Kidney glomerular epithelial cell (primary cell): Measurements from ENCODE around the gene RHOD.

ENCODE experiments used
- DNase-seq: peaks from one replicate; lab custom pipeline; 2025; lab: John Stamatoyannopoulos, UW

The RHOD gene

GRCh38 chr11:67056267-67057204 is at the start of gene RHOD:
TSS of gene RHOD (plus strand) at chr11:67056847. CDS start at chr11:67056903, 56 bp downstream.
- no peak for DNase-seq

GRCh38 chr11:67007126-67007525 is 49.5 kb upstream of the RHOD start:
- no peak for DNase-seq

- DNase-seq = no peak
Measured at GRCh38 chr11:67010296-67010905, 46.2 kb upstream of the RHOD start.

- no peak for DNase-seq
Measured at GRCh38 chr11:67013511-67014045, 43.1 kb upstream of the RHOD start.

GRCh38 chr11:67014343-67014742 is 42.3 kb upstream of the RHOD start:
- DNase-seq = no peak

- DNase-seq = no peak
Measured at GRCh38 chr11:67015048-67015447, 41.6 kb upstream of the RHOD start.

- no peak for DNase-seq
Measured at GRCh38 chr11:67016550-67016949, 40.1 kb upstream of the RHOD start.

GRCh38 chr11:67020949-67021348 is 35.7 kb upstream of the RHOD start:
- DNase-seq = no peak

GRCh38 chr11:67022341-67022933 is 34.2 kb upstream of the RHOD start:
- peak; percentile 54 for DNase-seq

GRCh38 chr11:67022961-67023956 is 33.4 kb upstream of the RHOD start, which contains the start of gene SYT12:
TSS of gene SYT12 (plus strand) at chr11:67023134. CDS start at chr11:67030145, 7,011 bp downstream.
- DNase-seq = no peak

GRCh38 chr11:67023957-67024353 is 32.7 kb upstream of the RHOD start:
- no peak for DNase-seq

- DNase-seq = no peak
Measured at GRCh38 chr11:67024410-67024809, 32.2 kb upstream of the RHOD start.

GRCh38 chr11:67024966-67025365 is 31.7 kb upstream of the RHOD start:
- no peak for DNase-seq

GRCh38 chr11:67025750-67026149 is 30.9 kb upstream of the RHOD start:
- no peak for DNase-seq

- no peak for DNase-seq
Measured at GRCh38 chr11:67026941-67027340, 29.7 kb upstream of the RHOD start.

GRCh38 chr11:67027483-67027930 is 29.1 kb upstream of the RHOD start:
- DNase-seq = no peak

GRCh38 chr11:67027943-67028542 is 28.6 kb upstream of the RHOD start:
- DNase-seq = no peak

- DNase-seq = no peak
Measured at GRCh38 chr11:67029146-67029545, 27.5 kb upstream of the RHOD start.

- DNase-seq = no peak
Measured at GRCh38 chr11:67030976-67031375, 25.7 kb upstream of the RHOD start.

- peak; percentile 51 for DNase-seq
Measured at GRCh38 chr11:67031791-67032561, 24.7 kb upstream of the RHOD start.
